OCI-LY1 (cell line): ENCODE data around the gene ELOVL6.

Experiments
- EZH2 ChIP-seq: fragments of 200-600 bp; sonication (generic), shearing (Covaris generic); IDR thresholded peaks from 2 replicates; pipeline ENCODE4 v1.8.0; 2017; ENCODE audit warnings: borderline replicate concordance, mixed run types, mild to moderate bottlenecking, antibody characterized with exemption, low read length, moderate library complexity, mixed read lengths
- TF ChIP-seq, protein P1 (sequence below): fragments of 200-600 bp; sonication (generic), shearing (Covaris generic); IDR thresholded peaks from 2 replicates; pipeline ENCODE4 v1.5.1; 2017; ENCODE audit warnings: mild to moderate bottlenecking, antibody characterized with exemption, low read length, moderate library complexity, mixed read lengths

GRCh38 chr4:110202024-110202423, 3.6 kb upstream of the ELOVL6 start:
- TF ChIP-seq, protein P1, sequence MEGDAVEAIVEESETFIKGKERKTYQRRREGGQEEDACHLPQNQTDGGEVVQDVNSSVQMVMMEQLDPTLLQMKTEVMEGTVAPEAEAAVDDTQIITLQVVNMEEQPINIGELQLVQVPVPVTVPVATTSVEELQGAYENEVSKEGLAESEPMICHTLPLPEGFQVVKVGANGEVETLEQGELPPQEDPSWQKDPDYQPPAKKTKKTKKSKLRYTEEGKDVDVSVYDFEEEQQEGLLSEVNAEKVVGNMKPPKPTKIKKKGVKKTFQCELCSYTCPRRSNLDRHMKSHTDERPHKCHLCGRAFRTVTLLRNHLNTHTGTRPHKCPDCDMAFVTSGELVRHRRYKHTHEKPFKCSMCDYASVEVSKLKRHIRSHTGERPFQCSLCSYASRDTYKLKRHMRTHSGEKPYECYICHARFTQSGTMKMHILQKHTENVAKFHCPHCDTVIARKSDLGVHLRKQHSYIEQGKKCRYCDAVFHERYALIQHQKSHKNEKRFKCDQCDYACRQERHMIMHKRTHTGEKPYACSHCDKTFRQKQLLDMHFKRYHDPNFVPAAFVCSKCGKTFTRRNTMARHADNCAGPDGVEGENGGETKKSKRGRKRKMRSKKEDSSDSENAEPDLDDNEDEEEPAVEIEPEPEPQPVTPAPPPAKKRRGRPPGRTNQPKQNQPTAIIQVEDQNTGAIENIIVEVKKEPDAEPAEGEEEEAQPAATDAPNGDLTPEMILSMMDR, result no peak
- no peak for TF ChIP-seq EZH2
